ENCODE results near the gene GORASP2. TPM values are rescaled to one million over a fixed set of nuclear protein-coding genes. Genes with fewer than 3 reads are reported as not detected.

The GORASP2 gene
- total and polyA plus RNA-seq, 2 of the 4 experiments (the other 2 are of a cell fraction), result 53.1 to 156 TPM

GRCh38 chr2:170891893-170892292, 37.2 kb upstream of the GORASP2 start:
- TF ChIP-seq CEBPB (IDR thresholded peaks at IDR 0.05; ENCODE audit: low read depth, low read length), result no peak
- no peak for TF ChIP-seq POLR2A (IDR thresholded peaks at IDR 0.05; ENCODE audit: low read depth, low read length)
- no peak for TF ChIP-seq ELK1 (IDR thresholded peaks at IDR 0.05; ENCODE audit: borderline replicate concordance, low read depth, low read length)
- no peak for TF ChIP-seq MAFK (IDR thresholded peaks at IDR 0.05; ENCODE audit: low read depth, low read length)
- no peak for TF ChIP-seq MXI1 (IDR thresholded peaks at IDR 0.05; ENCODE audit: borderline replicate concordance, low read depth, low read length)
- TF ChIP-seq CHD1 (IDR thresholded peaks at IDR 0.05; ENCODE audit: low read depth, low read length), result no peak
- TF ChIP-seq RFX5 (IDR thresholded peaks at IDR 0.05; ENCODE audit: low read depth, low read length), result no peak
- TF ChIP-seq CTCF (conservative IDR thresholded peaks at IDR 0.05; ENCODE audit: low read depth, low read length), result no peak
- TF ChIP-seq NFE2L2 (IDR thresholded peaks at IDR 0.05; ENCODE audit: low read depth, low read length), result no peak
- no peak for TF ChIP-seq SMC3 (IDR thresholded peaks at IDR 0.05; ENCODE audit: low read depth, low read length)
- no peak for TF ChIP-seq BHLHE40 (IDR thresholded peaks at IDR 0.05; ENCODE audit: low read depth, low read length)
- TF ChIP-seq RAD21 (IDR thresholded peaks at IDR 0.05; ENCODE audit: low read length), result no peak
- TF ChIP-seq RCOR1 (IDR thresholded peaks at IDR 0.05; ENCODE audit: insufficient replicate concordance, low read length), result no peak
- TF ChIP-seq MAZ (IDR thresholded peaks at IDR 0.05; ENCODE audit: borderline replicate concordance, low read depth, low read length), result no peak
- TF ChIP-seq USF2 (IDR thresholded peaks at IDR 0.05; ENCODE audit: low read depth, low read length), result no peak
- H3K27me3 ChIP-seq (ENCODE audit: control insufficient read depth, insufficient read depth, low read length), result no peaks in the 10 kb centered on the region; the same call in none of the 2 replicates
- H3K56ac ChIP-seq (ENCODE audit: extremely low read depth, insufficient read depth, low read length), result no peak overlapping the region
- H2AK5ac ChIP-seq (ENCODE audit: low read depth, low read length), result no peak overlapping the region
- H3K14ac ChIP-seq (replicated peaks; ENCODE audit: low read depth, low read length), result no peak overlapping the region
- H4K20me1 ChIP-seq (ENCODE audit: insufficient read depth, low read length), result no peaks in the 10 kb centered on the region
- POLR2A ChIA-PET (ENCODE audit: unreplicated experiment), result no interaction called here
- CTCF ChIA-PET, result no interaction called here
- in situ Hi-C loops (cut with MboI; ENCODE audit: low sequenced_read_pairs) (no loop called here), dilution Hi-C loops (cut with HindIII; ENCODE audit: low sequenced_read_pairs, unreplicated experiment) (no loop called here), intact Hi-C loops (cut with micrococcal nuclease) (no loop called here)
- H2BK15ac ChIP-seq (ENCODE audit: low read depth, low read length), result no peak overlapping the region
- no peak overlapping the region for H2BK120ac ChIP-seq (ENCODE audit: low read depth, low read length)
- H3K36me3 ChIP-seq (ENCODE audit: control insufficient read depth, insufficient read depth, low read length), result no peaks in the 10 kb centered on the region
- no peak overlapping the region for H3K4me3 ChIP-seq (ENCODE audit: insufficient read depth, low read depth, low read length)
- H3K23ac ChIP-seq (ENCODE audit: low read depth, low read length), result no peak overlapping the region
- no peak overlapping the region for H3K18ac ChIP-seq (ENCODE audit: low read depth, low read length)
- no peaks in the 10 kb centered on the region for H3K4me1 ChIP-seq (ENCODE audit: control insufficient read depth, insufficient read depth, low read length)
- H3K27ac ChIP-seq (ENCODE audit: insufficient read depth, low read length), result no peak overlapping the region
- no peak overlapping the region for H4K91ac ChIP-seq (ENCODE audit: insufficient read depth, low read depth, low read length)
- no peak overlapping the region for H3K9ac ChIP-seq (ENCODE audit: low read depth, low read length)
- H3K4me2 ChIP-seq (ENCODE audit: low read depth, low read length), result no peak overlapping the region
- DNase-seq (no peak), ATAC-seq (ENCODE audit: low read depth) (no peak)
- H2AK9ac ChIP-seq (replicated peaks; ENCODE audit: low read depth, low read length, poor library complexity), result no peak overlapping the region
- H4K5ac ChIP-seq (ENCODE audit: low read depth, low read length), result no peak overlapping the region
- no peak overlapping the region for H3K4ac ChIP-seq (ENCODE audit: low read depth, low read length)
- H3K79me1 ChIP-seq (ENCODE audit: low read depth in 1 of 2, low read length in 2 of 2), result no peaks in the 10 kb centered on the region
- H3K9me3 ChIP-seq (ENCODE audit: control insufficient read depth, insufficient read depth, low read length), result no peaks in the 10 kb centered on the region
- H2BK20ac ChIP-seq (ENCODE audit: low read depth, low read length), result no peak overlapping the region
- H3K9me1 ChIP-seq (ENCODE audit: insufficient read depth, low read length), result no peaks in the 10 kb centered on the region
- H4K8ac ChIP-seq (ENCODE audit: low read depth in 2 of 2, low read length in 2 of 2), result no peak overlapping the region
- H2BK5ac ChIP-seq (ENCODE audit: low read depth, low read length, poor library complexity, severe bottlenecking), result no peak overlapping the region
- WGBS, 2 experiments (ENCODE audit: extremely low coverage in 2 of 2, insufficient read length in 1 of 2), result no CpG with 5 or more reads among the region's 4 CpGs
- BruUV-seq (replicated peaks), result no TSS peak
- no peak overlapping the region for H2AFZ ChIP-seq (replicated peaks; ENCODE audit: low read length, poor library complexity)
